DMS79 (cell line): ENCODE measurements around the gene CRKL.
"Not testable (repeated sequence)": the region's sequence is repeated elsewhere in the genome, so short reads cannot be mapped to it uniquely, and the experiment has no call there.

Experiments
- DNase-seq: peaks from one replicate; lab custom pipeline; 2025; lab: John Stamatoyannopoulos, UW

The CRKL gene

DNA sequence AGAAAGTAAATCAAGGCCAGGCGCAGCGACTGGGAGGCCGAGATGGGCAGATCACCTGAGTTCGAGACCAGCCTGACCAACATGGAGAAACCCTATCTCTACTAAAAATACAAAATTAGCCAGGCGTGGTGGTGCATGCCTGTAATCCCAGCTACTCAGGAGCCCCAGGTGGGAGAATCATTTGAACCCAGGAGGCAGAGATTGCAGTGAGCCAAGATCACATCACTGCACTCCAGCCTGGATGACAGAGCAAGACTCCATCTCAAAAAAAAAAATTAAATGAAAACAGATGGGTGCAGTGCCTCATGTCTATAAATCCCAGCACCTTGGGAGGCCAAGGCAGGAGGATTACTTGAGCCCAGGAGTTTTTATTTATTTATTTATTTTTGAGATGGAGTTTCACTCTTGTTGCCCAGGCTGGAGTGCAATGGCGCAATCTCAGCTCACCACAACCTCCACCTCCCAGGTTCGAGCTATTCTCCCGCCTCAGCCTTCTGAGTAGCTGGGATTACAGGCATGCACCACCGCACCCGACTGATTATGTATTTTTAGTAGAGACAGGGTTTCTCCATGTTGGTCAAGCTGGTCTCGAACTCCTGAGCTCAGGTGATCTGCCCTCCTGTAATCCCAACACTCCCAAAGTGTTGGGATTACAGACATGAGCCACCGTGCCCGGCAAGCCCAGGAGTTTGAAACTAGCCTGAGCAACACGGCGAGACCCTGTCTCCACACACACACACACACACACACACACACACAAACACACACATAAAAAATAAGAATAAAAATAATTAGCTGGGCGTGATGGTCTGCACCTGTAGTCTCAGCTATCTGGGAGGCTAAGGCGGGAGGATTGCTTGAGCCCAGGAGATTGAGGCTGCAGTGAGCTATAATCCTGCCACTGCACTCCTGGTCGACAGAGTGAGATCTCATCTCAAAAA lies 15.8 kb upstream of the CRKL start:
- DNase-seq: not testable (repeated sequence)

GRCh38 chr22:20903093-20903492 lies 14.1 kb upstream of the CRKL start:
- no peak for DNase-seq

DNA sequence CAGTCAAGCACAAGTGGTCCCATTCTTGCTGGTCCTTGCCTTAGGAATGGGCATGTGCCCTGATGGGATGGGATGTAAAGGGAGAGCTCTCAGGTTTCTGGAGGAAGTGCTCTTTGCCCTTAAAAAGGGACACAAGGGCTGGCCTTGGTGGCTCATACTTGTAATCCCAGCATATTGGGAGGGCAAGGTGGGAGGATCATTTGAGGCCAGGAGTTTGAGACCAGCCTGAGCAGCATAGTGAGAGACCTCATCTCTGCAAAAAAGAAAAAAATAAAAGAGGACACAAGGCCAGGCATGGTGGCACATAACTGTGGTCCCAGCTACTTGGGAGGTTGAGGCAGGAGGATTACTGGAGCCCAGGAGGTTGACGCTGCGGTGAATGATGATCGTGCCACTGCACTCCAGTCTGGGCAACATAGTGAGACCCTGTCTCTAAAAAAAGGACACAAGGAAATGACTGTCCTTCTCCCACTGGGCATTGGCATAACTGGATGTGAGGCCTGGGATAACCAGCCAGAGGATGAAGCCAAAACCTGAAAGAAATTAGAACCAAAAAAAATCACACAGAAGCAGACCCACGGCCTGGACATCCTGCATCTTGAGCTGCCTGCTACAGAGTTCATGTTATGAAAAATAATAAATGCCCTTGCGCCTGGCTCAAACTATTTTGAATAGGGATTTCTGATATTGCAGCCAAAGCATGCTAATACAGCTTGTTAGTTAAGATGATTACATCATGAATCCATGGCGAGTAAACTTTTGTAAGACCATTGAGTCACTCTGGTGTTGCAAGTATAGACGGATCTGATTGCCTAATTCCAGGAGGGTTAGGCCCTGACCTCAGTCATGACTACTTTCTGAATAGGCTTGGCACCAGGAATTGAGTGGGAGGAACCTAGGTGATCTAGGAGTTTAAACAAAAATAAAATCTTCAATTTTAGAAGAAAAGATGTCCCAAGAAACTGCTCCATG lies 12.9 kb upstream of the CRKL start:
- DNase-seq: no peak

GRCh38 chr22:20904980-20905355 lies 12.2 kb upstream of the CRKL start:
- DNase-seq: no peak

GRCh38 chr22:20905415-20906386 lies 11.5 kb upstream of the CRKL start:
- DNase-seq: no peak

DNA sequence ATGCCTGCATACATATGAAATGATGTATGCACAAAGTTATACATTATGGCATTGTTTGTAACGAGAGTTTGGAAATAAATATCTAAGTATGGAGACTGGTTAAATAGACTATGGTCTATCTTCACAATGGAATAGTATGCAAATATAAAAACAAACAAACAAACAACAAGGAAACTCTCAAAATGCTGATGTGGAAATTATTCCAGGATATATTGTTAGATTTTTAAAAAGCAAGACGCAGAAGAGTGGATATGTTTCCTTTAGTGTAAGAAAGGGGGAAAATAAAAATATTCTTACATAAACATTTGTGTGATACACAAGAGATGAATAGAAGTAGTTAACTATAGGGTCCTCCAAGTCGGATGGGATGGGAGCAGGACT lies 10.8 kb upstream of the CRKL start:
- DNase-seq: no peak

DNA sequence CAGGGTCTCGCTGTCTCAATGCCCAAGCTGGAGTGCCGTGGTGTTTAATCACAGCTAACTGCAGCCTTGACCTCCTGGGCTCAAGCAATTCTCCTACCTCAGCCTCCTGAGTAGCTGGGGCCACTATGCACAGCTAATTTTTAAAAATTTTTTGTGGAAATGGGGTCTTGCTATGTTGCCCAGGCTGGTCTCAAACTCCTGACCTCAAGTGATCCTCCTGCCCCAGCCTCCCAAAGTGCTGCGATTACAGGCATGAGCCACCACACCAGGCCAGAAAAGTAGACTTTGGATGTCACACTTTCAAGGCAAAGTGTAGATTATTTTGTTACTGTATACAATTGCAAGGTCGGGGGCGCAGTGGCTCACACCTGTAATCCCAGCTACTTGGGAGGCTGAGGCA lies 8.5 kb upstream of the CRKL start:
- not testable (repeated sequence) for DNase-seq

GRCh38 chr22:20909543-20910303 lies 7.5 kb upstream of the CRKL start:
- DNase-seq: no peak

GRCh38 chr22:20912494-20912893 lies 4.7 kb upstream of the CRKL start:
- DNase-seq: no peak

- no peak for DNase-seq
Measured at GRCh38 chr22:20918663-20919218, 1.5 kb downstream of the CRKL start.

- no peak for DNase-seq
Measured at GRCh38 chr22:20919718-20920117, 2.5 kb downstream of the CRKL start.

- DNase-seq: no peak
Measured at GRCh38 chr22:20920881-20921203, 3.6 kb downstream of the CRKL start.

DNA sequence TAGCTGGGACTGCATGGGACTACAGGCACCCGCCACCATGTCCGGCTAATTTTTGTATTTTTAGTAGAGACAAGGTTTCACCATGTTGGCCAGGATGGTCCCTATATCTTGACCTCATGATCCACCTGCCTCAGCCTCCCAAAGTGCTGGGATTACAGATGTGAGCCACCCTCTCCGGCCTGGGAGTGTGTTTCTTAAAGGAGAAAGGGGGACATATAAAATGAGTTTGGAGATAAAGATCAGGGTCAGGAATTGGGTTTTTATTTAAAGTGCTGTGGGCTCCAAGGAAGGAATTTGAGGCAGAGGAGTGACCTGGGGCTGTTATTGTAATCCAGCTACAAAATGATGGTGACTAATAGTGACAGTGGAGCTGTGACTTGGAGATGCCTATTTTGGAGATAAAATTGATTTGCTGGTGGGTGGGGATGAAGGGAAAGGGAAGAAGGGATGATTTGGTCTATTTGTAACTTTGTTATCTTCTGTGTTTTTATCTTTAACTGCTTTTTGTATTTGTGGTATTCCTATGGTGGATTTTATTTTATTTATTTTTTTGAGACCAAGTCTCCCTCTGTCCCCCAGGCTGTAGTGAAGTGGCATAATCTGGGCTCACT lies 5.0 kb downstream of the CRKL start:
- no peak for DNase-seq

GRCh38 chr22:20926243-20926642 lies 9.0 kb downstream of the CRKL start:
- DNase-seq: no peak

DNA sequence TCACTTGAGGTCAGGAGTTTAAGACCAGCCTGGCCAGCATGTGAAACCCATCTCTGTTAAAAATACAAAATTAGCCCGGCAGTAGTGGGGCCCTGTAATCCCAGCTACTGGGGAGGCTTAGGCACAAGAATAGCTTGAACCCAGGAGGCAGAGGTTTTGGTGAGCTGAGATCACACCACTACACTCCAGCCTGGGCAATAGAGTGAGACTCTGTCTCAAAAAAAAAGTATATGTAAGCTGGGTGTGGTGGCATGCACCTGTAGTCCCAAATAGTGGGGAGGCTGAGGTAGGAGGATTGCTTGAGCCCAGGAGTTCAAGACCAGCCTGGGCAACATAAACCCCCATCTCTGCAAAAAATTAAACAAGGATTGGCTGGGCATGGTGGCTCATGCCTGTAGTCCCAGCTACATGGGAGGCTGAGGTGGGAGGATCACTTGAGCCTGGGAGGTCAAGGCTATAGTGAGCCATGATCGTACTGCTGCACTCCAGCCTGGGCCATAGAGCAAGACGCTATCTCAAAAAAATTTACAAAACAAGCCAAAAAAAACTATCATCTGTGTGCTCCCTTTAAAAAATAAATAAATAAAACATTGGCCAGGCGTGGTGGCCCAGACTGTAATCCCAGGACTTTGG lies 10.8 kb downstream of the CRKL start:
- DNase-seq: no peak

DNA sequence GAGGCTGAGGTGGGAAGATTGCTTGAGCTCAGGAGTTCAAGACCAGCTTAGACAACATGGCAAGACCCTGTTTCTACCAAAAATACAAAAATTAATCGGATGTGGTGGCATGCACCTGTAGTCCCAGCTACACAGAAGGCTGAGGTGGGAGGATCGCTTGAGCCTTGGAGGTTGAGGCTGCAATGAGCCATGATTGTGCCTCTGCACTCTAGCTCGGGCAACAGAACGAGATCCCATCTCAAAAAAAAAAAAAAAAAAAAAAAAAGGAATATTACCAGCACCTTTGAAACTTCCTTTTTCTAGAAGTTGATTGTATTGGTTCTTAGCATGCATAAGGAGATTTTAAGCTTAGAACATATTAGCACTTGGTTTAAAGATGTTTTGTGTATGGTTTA lies 11.4 kb downstream of the CRKL start:
- DNase-seq: no peak

DNA sequence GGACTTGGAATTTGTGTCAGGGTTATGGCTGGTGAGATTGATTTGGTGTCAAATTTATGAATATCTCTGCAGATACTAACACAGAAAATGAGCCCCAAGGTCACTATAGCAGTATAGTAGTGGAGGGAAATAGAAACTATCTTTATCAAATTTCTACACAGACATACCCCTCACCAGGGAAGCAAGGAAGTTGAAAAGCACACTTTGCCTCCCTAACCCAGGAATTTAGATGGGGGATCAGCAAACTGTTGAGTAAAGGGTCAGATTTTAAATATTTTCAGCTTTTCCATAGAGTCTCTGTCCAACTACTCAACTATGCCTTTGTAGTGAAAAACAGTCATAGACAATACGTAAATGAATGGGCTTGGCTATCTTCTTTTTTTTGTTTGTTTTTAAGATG lies 12.8 kb downstream of the CRKL start:
- no peak for DNase-seq

DNA sequence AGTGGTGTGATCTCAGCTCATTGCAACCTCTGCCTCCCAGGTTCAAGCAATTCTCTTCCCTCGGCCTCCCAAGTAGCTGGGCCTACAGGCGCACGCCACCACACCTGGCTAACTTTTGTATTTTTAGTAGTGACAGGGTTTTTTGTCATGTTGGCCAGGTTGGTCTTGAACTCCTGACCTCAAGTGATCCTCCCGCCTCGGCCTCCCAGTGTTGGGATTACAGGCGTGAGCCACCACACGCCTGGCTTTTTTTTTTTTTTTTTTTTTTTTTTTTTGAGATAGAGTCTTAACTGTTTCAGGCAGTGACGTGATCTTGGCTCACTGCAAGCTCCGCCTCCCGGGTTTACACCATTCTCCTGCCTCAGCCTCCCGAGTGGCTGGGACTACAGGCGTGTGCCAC lies 13.2 kb downstream of the CRKL start:
- DNase-seq: not testable (repeated sequence)

- DNase-seq: no peak
Measured at GRCh38 chr22:20931126-20931654, 14.0 kb downstream of the CRKL start.

DNA sequence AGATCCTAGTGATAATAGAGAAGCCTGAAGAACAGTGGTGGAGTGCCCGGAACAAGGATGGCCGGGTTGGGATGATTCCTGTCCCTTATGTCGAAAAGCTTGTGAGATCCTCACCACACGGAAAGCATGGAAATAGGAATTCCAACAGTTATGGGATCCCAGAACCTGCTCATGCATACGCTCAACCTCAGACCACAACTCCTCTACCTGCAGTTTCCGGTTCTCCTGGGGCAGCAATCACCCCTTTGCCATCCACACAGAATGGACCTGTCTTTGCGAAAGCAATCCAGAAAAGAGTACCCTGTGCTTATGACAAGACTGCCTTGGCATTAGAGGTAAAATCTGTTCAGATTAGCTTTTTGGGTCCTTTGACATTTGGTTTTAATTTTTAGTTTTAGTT lies 16.7 kb downstream of the CRKL start:
- no peak for DNase-seq
